HG03139 (cell line): Measurements from ENCODE around the gene PDE6B.
"Not testable (repeated sequence)": the region's sequence is repeated elsewhere in the genome, so short reads cannot be mapped to it uniquely, and the experiment has no call there.

Experiments used
- ATAC-seq: cut with Tn5 transposase; IDR thresholded peaks from one replicate; pipeline ENCODE4 v1.9.1; 2021; ENCODE audit not compliant: unreplicated experiment

The PDE6B gene

GRCh38 chr4:624705-625590 is at the start of gene PDE6B:
TSS of gene PDE6B (plus strand) at chr4:625573. CDS start at chr4:625627, 54 bp downstream.
- ATAC-seq, result no peak

- ATAC-seq, result no peak
Measured at GRCh38 chr4:576245-576821, 49.0 kb upstream of the PDE6B start, which contains the start of gene TMEM271. TSS of gene TMEM271 (minus strand) at chr4:576295. CDS start at chr4:576062, 233 bp downstream.

GRCh38 chr4:576991-577498 is 48.3 kb upstream of the PDE6B start:
- ATAC-seq, result no peak

- ATAC-seq, result no peak
Measured at GRCh38 chr4:577499-578450, 47.6 kb upstream of the PDE6B start.

- no peak for ATAC-seq
Measured at GRCh38 chr4:578451-579443, 46.6 kb upstream of the PDE6B start.

- no peak for ATAC-seq
Measured at GRCh38 chr4:579543-580175, 45.7 kb upstream of the PDE6B start.

GRCh38 chr4:581181-581580 is 44.2 kb upstream of the PDE6B start:
- no peak for ATAC-seq

GRCh38 chr4:581753-582361 is 43.5 kb upstream of the PDE6B start:
- ATAC-seq, result no peak

GRCh38 chr4:583820-584219 is 41.6 kb upstream of the PDE6B start:
- ATAC-seq, result no peak

GRCh38 chr4:587671-588350 is 37.6 kb upstream of the PDE6B start:
- no peak for ATAC-seq

- ATAC-seq, result no peak
Measured at GRCh38 chr4:588351-588849, 37.0 kb upstream of the PDE6B start.

- ATAC-seq, result no peak
Measured at GRCh38 chr4:589219-589963, 36.0 kb upstream of the PDE6B start.

GRCh38 chr4:590313-590841 is 35.0 kb upstream of the PDE6B start:
- ATAC-seq, result no peak

- ATAC-seq, result not testable (repeated sequence)
Measured at GRCh38 chr4:592178-592577, 33.2 kb upstream of the PDE6B start.

GRCh38 chr4:592825-593520 is 32.4 kb upstream of the PDE6B start:
- ATAC-seq, result no peak

GRCh38 chr4:598925-599324 is 26.4 kb upstream of the PDE6B start:
- ATAC-seq, result no peak

- no peak for ATAC-seq
Measured at GRCh38 chr4:600166-600565, 25.2 kb upstream of the PDE6B start.
